ENCODE measurements around the gene TMEM203. TPM values are rescaled to one million over a fixed set of nuclear protein-coding genes. Genes with fewer than 3 reads are reported as not detected.

TMEM203 gene
- total and polyA plus RNA-seq, 10 of the 15 experiments (the other 5 are each of a cell fraction or from before 2014, with no cell fraction given), result 7.2 to 68.1 (median 33.8) TPM

DNA sequence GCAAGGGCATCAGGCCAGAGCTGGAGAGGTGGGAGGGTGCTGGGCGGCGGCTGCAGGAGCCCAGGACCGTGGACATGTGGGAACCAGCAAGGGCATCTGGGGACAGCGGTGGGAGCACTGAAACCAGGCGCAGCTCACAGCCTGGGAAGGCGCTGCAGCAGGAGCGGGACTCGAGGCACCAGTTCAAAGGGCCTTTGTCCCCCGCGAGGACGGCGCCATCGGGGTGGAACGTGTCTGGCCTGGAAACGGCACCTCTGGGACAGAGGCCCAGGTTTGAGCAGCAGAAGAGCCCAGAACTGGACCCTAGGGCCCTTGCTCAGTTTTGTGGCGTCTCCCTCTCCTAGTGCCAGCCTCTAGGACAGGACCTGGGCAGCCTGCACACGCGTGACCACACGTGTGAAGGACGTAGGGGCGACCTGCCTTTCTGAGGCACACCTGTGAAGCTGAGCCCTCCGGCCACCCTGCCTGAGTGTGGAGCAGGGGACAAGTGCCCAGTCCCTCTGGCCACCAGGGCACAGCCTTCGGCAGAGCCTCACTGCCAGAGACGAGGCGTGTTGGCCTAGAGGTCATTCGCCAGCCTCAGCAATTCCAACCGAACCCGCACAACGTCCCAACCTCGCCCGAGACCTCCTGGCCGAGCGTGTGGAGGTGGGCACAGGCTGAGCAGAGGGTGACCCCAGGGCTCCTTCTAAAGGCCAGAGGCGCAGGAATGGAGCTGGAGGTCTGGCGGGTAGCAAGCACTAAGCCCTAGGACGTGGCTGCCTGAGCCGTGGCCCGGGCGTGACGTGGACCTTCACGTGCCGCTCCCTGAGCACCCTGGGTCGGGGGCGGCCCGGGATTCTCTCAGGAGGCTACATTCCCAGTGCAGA lies 31.4 kb downstream of the TMEM203 start:
- ChIA-PET POLR2A (interaction anchor here (1.0 to 1.2 kb wide), 2 partner anchors 17 to 23 kb away, joined by 3 to 5 read pairs; no protein-coding TSS in a partner anchor), RAD21 (ENCODE audit: unreplicated experiment) (interaction anchor here (0.8 kb wide), 1 partner anchor 14 kb away, joined by 3 read pairs; the partner anchor contains the start of genes ANAPC2 and SSNA1), CTCF (interaction anchor here (1.1 to 2.4 kb wide), 3 partner anchors 44 to 78 kb away, joined by 3 to 13 read pairs (median 4); no protein-coding TSS in a partner anchor), SMC1A (ENCODE audit: uncharacterized antibody, unreplicated experiment) (no interaction called here)
- Histone ChIP-seq H3K4me3 (no peak overlapping the region), H3K79me2 (ENCODE audit: control insufficient read depth, insufficient read depth, low read length) (no peaks in the 10 kb centered on the region), H3K4me2 (ENCODE audit: control insufficient read depth, insufficient read depth) (no peak overlapping the region), H3K27ac (ENCODE audit: control insufficient read depth, insufficient read depth) (no peak overlapping the region), H3K4me1 (ENCODE audit: control insufficient read depth, insufficient read depth, low read length) (peaks cover 8% of the 10 kb centered on the region; the same call in 1 of the 2 replicates), H4K20me1 (ENCODE audit: control insufficient read depth, insufficient read depth) (no peaks in the 10 kb centered on the region), H2AFZ (ENCODE audit: control insufficient read depth, low read depth, low read length) (no peak overlapping the region), H3K36me3 (ENCODE audit: control insufficient read depth in 2 of 2, insufficient read depth in 2 of 2, low read length in 1 of 2) (no peaks in the 10 kb centered on the region), H3K27me3 (replicated peaks in 1 of 2; ENCODE audit: control insufficient read depth in 2 of 2, insufficient read depth in 2 of 2, low read length in 1 of 2) (peaks cover 0 to 3% of the 10 kb centered on the region in 2 experiments; a peak in 2 of 4 replicates), H3K9ac (ENCODE audit: control insufficient read depth, insufficient read depth, low read length) (no peak overlapping the region), H3K9me3 (replicated peaks; ENCODE audit: control insufficient read depth, insufficient read depth, low read length) (no peaks in the 10 kb centered on the region)
- FAIRE-seq, result no peak
- 65% methylated on average over 45 of the region's 45 CpGs for WGBS (ENCODE audit: insufficient coverage, insufficient replicate concordance, low lambda C conversion rate, missing lambda C conversion rate)
- intact Hi-C loops (cut with micrococcal nuclease; ENCODE audit: unreplicated experiment), result no loop called here
- in situ Hi-C loops (cut with MboI), result no loop called here
- BruUV-seq (replicated peaks), result no TSS peak
- TF ChIP-seq STAT3 (IDR thresholded peaks at IDR 0.05; ENCODE audit: low read depth, low read length) (no peak), SMC3 (IDR thresholded peaks at IDR 0.05; ENCODE audit: borderline replicate concordance, low read length) (no peak), POLR2A (IDR thresholded peaks at IDR 0.05; ENCODE audit: low read depth, low read length) (peak; percentile 65)
- DNase-seq (ENCODE audit: low read depth, low spot score), result no peak
- ATAC-seq, result no peak

DNA sequence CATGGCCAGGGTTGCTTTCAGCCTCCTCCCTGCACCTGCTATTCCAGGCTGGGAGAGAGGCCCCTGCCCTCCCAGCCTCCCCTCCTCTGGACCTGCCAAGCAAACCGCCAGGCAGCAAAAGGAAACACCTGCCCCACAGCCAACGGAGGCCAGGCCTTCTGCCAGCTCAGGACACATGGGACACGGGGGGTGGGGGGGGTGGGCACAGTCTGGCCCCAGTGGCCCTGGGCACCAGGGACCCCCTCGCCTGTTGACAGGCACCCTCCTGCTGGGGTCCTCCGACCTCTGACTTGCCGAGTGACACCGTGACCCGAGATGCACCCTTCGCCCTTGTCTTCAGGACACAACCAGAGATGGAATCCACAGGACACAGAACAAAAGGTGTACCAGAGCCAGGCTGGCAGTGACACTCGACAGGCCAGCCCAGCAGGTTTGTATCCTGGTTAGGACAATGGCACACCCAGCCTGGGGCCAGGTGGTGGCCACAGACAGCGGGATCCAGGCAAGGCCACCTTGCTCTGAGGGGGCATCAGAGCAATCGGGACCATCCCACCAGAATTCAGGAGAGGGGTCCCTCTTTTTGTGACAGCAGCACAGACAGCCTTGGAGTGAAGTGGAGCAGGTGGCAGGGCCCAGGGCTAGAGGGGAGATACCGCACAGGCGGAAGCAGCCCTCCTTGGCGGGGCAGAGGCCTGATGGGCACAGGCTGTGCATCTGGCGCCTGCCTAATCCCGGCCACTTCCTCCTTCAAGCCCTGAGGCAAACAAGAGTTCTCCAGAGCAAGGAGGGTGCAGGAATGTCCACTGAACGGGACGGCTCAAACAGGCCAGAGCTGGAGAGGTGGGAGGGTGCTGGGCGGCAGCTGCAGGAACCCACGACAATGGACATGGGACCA lies 32.3 kb downstream of the TMEM203 start:
- SMC1A ChIA-PET (ENCODE audit: uncharacterized antibody, unreplicated experiment), result no interaction called here
- in situ Hi-C loops (cut with MboI) (no loop called here), intact Hi-C loops (cut with micrococcal nuclease; ENCODE audit: unreplicated experiment) (no loop called here)
- H3K9me3 ChIP-seq (replicated peaks; ENCODE audit: control insufficient read depth, insufficient read depth, low read length), result no peaks in the 10 kb centered on the region
- ATAC-seq, result no peak
- 36% methylated on average over 20 of the region's 21 CpGs for WGBS (ENCODE audit: insufficient coverage, insufficient replicate concordance, low lambda C conversion rate, missing lambda C conversion rate)
- H3K4me3 ChIP-seq, result no peak overlapping the region
- no peaks in the 10 kb centered on the region for H3K36me3 ChIP-seq (ENCODE audit: control insufficient read depth in 2 of 2, insufficient read depth in 2 of 2, low read length in 1 of 2)
- RAD21 ChIA-PET (ENCODE audit: unreplicated experiment), result interaction anchor here (0.8 to 3.0 kb wide), 2 partner anchors 15 to 23 kb away, joined by 3 to 14 read pairs; partner anchors contain the start of genes ANAPC2 and SSNA1
- H3K9ac ChIP-seq (ENCODE audit: control insufficient read depth, insufficient read depth, low read length), result no peak overlapping the region
- H2AFZ ChIP-seq (ENCODE audit: control insufficient read depth, low read depth, low read length), result no peak overlapping the region
- H3K27ac ChIP-seq (ENCODE audit: control insufficient read depth, insufficient read depth), result no peak overlapping the region
- peaks cover 0 to 5% of the 10 kb centered on the region in 2 experiments; a peak in 2 of 4 replicates for H3K27me3 ChIP-seq (replicated peaks in 1 of 2; ENCODE audit: control insufficient read depth in 2 of 2, insufficient read depth in 2 of 2, low read length in 1 of 2)
- BruUV-seq (replicated peaks), result no TSS peak
- H3K79me2 ChIP-seq (ENCODE audit: control insufficient read depth, insufficient read depth, low read length), result no peaks in the 10 kb centered on the region
- no peak for DNase-seq (ENCODE audit: low read depth, low spot score)
- POLR2A ChIA-PET, result no interaction called here
- no peak overlapping the region for H3K4me2 ChIP-seq (ENCODE audit: control insufficient read depth, insufficient read depth)
- CTCF ChIA-PET, result interaction anchor here (1.0 kb wide), 1 partner anchor 52 kb away, joined by 3 read pairs; no protein-coding TSS in a partner anchor
- no peaks in the 10 kb centered on the region for H4K20me1 ChIP-seq (ENCODE audit: control insufficient read depth, insufficient read depth)
- FAIRE-seq, result no peak
- peaks cover 8% of the 10 kb centered on the region; the same call in 1 of the 2 replicates for H3K4me1 ChIP-seq (ENCODE audit: control insufficient read depth, insufficient read depth, low read length)
- TF ChIP-seq TBL1XR1 (IDR thresholded peaks at IDR 0.05; ENCODE audit: low read depth, low read length), result no peak
- TF ChIP-seq SPI1 (IDR thresholded peaks at IDR 0.05; ENCODE audit: borderline replicate concordance, insufficient read depth, low read depth, low read length), result no peak
- TF ChIP-seq EED (IDR thresholded peaks at IDR 0.05; ENCODE audit: low read depth), result no peak
- TF ChIP-seq, protein P1, sequence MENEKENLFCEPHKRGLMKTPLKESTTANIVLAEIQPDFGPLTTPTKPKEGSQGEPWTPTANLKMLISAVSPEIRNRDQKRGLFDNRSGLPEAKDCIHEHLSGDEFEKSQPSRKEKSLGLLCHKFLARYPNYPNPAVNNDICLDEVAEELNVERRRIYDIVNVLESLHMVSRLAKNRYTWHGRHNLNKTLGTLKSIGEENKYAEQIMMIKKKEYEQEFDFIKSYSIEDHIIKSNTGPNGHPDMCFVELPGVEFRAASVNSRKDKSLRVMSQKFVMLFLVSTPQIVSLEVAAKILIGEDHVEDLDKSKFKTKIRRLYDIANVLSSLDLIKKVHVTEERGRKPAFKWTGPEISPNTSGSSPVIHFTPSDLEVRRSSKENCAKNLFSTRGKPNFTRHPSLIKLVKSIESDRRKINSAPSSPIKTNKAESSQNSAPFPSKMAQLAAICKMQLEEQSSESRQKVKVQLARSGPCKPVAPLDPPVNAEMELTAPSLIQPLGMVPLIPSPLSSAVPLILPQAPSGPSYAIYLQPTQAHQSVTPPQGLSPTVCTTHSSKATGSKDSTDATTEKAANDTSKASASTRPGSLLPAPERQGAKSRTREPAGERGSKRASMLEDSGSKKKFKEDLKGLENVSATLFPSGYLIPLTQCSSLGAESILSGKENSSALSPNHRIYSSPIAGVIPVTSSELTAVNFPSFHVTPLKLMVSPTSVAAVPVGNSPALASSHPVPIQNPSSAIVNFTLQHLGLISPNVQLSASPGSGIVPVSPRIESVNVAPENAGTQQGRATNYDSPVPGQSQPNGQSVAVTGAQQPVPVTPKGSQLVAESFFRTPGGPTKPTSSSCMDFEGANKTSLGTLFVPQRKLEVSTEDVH (IDR thresholded peaks at IDR 0.05; ENCODE audit: low read depth, partially characterized antibody), result no peak
- no peak for TF ChIP-seq SMARCA5 (IDR thresholded peaks at IDR 0.05)
- no peak for TF ChIP-seq HDGF (IDR thresholded peaks at IDR 0.05)
- no peak for TF ChIP-seq HCFC1 (IDR thresholded peaks at IDR 0.05; ENCODE audit: low read length)
- no peak for TF ChIP-seq KDM1A (IDR thresholded peaks at IDR 0.05; ENCODE audit: borderline replicate concordance)
- no peak for TF ChIP-seq HDAC6 (IDR thresholded peaks at IDR 0.05; ENCODE audit: unreplicated experiment)
- TF ChIP-seq STAT3 (IDR thresholded peaks at IDR 0.05; ENCODE audit: low read depth, low read length), result no peak
- no peak for TF ChIP-seq SIX5 (IDR thresholded peaks at IDR 0.05; ENCODE audit: low read depth, low read length, severe bottlenecking)

Measured in GM12878 (cell line).